Activated T-cell treated with anti-CD3 and anti-CD28 coated beads for 48 hours (primary cell): Measurements from ENCODE around the gene CAPG.
"Not testable (repeated sequence)": the region's sequence is repeated elsewhere in the genome, so short reads cannot be mapped to it uniquely, and the experiment has no call there.

Experiments used
- DNase-seq: peaks from one replicate; pipeline ENCODE4 v3.0.0-alpha.2; 2020; ENCODE audit warnings: low read depth

The CAPG gene

DNA sequence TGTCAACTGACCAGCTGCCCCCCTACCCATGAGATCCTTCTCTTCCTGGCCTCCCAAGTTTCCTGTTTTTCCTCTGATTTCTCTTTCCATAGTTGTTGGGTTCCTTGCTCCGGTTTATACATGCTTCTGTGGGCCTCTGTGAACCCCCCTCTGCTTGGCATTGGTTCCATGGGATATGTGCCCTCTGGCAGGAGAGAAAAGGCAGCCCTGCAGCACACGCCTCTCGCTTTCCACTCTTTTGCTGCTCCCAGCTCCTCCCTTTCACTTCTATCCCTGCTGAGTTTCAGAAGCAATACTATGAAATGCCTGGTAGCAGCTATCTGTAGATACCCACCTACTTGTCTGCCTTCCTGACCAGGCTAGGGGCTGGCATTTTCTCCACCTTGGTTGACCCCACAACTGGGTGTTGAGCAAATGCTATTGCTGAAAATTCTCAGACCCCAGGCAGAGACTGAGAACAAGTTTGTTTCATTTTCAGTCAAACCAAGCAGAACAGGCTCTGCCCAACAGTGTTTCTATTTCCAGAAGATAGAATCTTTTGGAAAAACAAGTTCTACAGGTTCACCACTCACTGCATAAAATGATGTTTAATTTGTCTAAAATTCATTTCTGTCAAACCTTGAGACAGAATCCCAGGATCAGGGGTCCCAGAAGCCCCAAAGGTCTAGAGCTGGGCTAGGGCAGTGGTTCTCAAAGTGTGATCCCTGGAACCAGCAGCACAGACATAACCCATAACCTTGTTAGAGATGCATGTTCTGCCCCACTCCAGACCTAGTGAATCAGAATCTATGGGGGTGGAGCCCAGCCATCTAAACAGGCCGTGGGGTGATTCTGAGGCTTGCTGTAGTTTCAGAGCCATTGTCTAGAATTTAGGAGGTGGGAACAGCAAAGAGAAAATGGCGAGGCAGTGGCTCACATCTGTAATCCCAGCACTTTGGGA is 13.4 kb downstream of the CAPG start:
- no peak for DNase-seq

- no peak for DNase-seq
Measured at GRCh38 chr2:85395912-85396475, 14.2 kb downstream of the CAPG start.

GRCh38 chr2:85394976-85395375 is 15.2 kb downstream of the CAPG start:
- no peak for DNase-seq

DNA sequence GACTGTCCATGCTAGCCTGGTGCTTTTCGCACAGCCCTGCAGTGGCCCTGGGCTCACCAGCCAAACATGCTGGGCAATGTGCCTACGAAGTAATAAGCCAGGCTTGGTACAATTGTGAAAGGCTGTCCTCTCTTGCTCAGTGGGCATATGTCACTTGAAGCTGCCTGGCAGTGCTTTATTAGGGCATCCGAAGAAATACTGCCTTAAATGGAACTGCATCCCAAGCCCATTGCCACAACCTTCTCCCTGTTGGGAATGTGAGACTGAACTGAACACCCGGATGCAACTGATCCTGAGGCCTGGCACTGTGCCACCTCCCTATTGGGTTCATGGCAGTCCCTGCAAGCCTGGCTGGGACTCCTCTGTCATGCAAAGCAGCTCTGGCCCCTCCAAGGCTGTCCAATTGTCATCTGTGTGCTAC is 15.9 kb downstream of the CAPG start:
- no peak for DNase-seq

GRCh38 chr2:85393836-85394235 is 16.3 kb downstream of the CAPG start:
- no peak for DNase-seq

GRCh38 chr2:85390941-85391669 is 19.1 kb downstream of the CAPG start:
- peak; percentile 61 for DNase-seq

GRCh38 chr2:85388878-85389538 is 21.2 kb downstream of the CAPG start:
- DNase-seq = no peak

- DNase-seq = no peak
Measured at GRCh38 chr2:85387754-85388153, 22.4 kb downstream of the CAPG start.

- DNase-seq = no peak
Measured at GRCh38 chr2:85385746-85386145, 24.4 kb downstream of the CAPG start.

- no peak for DNase-seq
Measured at GRCh38 chr2:85383850-85384249, 26.3 kb downstream of the CAPG start.

GRCh38 chr2:85383151-85383550 is 27.0 kb downstream of the CAPG start:
- DNase-seq = not testable (repeated sequence)

GRCh38 chr2:85380048-85380447 is 30.1 kb downstream of the CAPG start:
- DNase-seq = no peak

- no peak for DNase-seq
Measured at GRCh38 chr2:85378257-85378656, 31.9 kb downstream of the CAPG start.

GRCh38 chr2:85377083-85377482 is 33.1 kb downstream of the CAPG start:
- DNase-seq = no peak

- DNase-seq = no peak
Measured at GRCh38 chr2:85376291-85377065, 33.7 kb downstream of the CAPG start.

DNA sequence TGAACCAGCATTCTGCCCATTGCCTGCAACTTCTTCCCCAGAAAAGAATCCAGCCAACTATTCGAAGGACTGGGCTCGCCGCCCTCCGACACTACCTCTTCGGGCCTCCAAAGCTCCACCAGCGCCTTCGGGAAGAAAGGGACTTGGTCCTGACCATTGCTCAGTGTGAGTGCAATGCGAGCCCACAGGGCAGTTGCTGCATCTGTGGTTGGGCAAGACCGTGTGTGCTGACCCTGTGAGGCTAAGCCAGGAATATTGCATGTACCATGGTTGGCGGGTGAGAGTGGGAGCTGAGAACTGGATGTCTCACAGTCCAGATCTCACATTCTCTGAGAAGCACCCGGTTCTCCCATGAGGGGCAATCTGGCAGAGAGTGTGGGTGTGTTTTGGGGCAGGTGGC is 39.1 kb downstream of the CAPG start:
- no peak for DNase-seq

- no peak for DNase-seq
Measured at GRCh38 chr2:85369500-85369899, 40.7 kb downstream of the CAPG start.

DNA sequence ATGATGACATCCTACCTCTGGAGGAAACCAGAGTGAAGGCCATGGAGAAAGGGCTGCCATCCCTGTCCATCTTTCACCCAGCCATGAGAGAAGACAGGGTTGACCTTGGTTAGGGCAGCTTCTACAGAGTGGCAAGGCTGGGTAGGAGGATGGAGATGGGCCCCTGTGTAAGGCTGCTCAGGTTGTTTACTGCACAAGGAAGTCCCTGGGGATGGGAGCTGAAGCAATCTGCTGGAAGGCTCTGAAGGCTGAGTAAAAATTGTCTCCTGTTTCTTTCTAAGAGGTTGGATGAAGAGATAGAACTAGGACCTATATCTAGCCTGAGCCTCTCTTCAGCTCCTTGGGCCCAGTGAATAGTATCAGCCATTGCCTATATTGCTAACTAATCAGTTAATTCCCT is 41.2 kb downstream of the CAPG start:
- DNase-seq = no peak

DNA sequence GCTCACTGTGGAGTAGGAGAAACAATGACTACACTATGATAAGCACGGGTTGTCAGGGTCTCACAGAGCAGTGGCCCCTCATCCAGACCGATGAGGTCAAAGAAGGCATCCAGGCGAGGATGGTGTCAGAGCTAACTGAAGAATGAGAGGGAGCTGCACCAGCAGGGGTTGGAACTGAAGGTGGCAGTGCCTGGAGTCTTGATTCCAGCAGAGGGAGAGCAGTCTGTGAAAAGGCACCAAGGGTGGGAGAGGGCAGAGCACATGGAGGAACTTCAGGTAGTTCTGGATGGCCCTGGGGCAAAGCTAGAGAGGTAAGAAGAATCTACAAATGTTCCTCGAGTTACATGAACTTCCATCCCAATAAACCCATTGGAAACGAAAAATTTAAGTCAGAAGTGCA is 43.0 kb downstream of the CAPG start:
- DNase-seq = no peak

DNA sequence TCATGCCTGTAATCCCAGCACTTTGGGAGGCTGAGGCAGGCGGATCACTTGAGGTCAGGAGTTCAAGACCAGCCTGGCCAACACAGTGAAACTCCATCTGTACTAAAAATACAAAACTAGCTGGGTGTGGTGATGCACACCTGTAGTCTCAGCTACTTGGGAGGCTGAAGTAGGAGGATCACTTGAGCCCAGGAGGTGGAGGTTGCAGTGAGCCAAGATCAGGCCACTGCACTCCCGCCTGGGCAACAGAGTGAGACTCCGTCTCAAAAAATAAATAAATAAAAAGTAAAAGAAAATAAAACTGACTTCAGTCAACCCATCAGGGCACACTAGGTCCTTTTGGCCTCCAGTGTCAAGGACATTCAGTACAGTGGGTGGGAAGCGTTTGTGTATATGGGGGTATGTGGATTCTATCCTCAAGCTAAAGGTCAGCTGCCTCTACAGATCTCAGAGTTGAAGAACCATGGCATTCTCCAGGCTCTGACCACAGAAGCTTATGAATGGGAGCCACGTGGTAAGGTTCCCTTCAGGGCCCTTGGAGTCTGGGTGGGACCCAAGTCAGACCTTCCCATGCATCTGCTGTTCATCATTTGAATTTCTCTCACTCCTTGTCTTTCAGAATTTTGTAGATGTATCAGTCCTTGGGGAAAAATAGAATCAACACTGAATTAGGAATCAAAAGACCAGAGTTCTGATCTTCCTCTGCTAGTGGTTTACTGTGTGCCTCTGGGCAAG is 47.3 kb downstream of the CAPG start:
- not testable (repeated sequence) for DNase-seq

GRCh38 chr2:85357736-85358135 is 52.4 kb downstream of the CAPG start:
- DNase-seq = no peak
